Neural progenitor cell (in vitro differentiated cells): ENCODE results near the gene GGCX.
"Not testable (repeated sequence)": the region's sequence is repeated elsewhere in the genome, so short reads cannot be mapped to it uniquely, and the experiment has no call there.

Experiments
- EZH2 ChIP-seq: fragments of 200-600 bp; sonication (generic); IDR thresholded peaks from 2 replicates; pipeline ENCODE4 v1.6.1; 2017; ENCODE audit warnings: antibody characterized with exemption, mild to moderate bottlenecking, moderate library complexity
- TF ChIP-seq, protein P1 (sequence below): fragments of 200-600 bp; sonication (generic); IDR thresholded peaks from 2 replicates; pipeline ENCODE4 v1.5.1; 2017; ENCODE audit warnings: antibody characterized with exemption, mild to moderate bottlenecking

- not testable (repeated sequence) for TF ChIP-seq EZH2
- TF ChIP-seq, protein P1, sequence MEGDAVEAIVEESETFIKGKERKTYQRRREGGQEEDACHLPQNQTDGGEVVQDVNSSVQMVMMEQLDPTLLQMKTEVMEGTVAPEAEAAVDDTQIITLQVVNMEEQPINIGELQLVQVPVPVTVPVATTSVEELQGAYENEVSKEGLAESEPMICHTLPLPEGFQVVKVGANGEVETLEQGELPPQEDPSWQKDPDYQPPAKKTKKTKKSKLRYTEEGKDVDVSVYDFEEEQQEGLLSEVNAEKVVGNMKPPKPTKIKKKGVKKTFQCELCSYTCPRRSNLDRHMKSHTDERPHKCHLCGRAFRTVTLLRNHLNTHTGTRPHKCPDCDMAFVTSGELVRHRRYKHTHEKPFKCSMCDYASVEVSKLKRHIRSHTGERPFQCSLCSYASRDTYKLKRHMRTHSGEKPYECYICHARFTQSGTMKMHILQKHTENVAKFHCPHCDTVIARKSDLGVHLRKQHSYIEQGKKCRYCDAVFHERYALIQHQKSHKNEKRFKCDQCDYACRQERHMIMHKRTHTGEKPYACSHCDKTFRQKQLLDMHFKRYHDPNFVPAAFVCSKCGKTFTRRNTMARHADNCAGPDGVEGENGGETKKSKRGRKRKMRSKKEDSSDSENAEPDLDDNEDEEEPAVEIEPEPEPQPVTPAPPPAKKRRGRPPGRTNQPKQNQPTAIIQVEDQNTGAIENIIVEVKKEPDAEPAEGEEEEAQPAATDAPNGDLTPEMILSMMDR, result not testable (repeated sequence)
Observed at GRCh38 chr2:85604133-85604444, 42.8 kb upstream of the GGCX start.
